HG03354 (cell line): ENCODE measurements around the gene DPF3.

ENCODE experiments used
- ATAC-seq: cut with Tn5 transposase; IDR thresholded peaks from one replicate; pipeline ENCODE4 v1.9.1; 2021; ENCODE audit warnings: mild to moderate bottlenecking; ENCODE audit not compliant: unreplicated experiment, poor library complexity, severe bottlenecking

DPF3 gene

GRCh38 chr14:72810201-72810600 is 83.7 kb downstream of the DPF3 start:
- ATAC-seq: no peak

DNA sequence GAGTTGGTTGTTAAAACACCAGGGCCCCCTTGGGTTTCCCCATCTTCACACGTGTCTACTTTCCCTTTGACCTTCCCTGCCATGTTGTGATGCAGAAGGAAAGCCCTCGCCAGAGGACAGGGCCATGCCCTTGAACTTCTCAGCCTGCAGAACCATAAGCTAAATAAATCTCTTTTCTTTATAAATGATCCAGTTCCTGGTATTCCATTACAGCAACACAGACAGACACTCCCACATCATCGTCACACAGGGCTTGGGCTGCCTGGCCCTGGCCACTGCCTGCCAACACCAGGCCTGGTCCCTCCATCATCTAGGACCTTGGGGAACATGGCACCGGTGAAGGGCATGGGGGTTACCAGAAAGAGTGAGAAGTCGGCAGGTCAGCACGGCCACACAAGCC is 84.8 kb downstream of the DPF3 start:
- ATAC-seq: no peak

- ATAC-seq: no peak
Measured at GRCh38 chr14:72808564-72808963, 85.3 kb downstream of the DPF3 start.

DNA sequence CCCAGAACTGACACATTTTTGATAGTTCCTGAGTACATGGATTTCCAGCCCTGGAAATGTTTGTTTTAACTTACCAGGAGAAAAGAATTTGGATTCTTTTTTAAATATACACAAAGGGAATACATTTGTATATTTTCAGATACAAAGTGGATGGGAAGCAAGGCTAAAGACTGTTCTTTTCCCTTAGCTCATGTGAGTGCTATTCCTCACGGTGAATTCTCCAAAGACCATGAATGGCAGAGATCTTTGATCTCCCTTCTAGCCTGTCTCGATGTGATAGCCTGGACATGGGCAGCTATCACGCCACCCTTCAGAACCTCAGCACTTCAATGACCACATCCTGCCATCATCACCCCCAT is 91.3 kb downstream of the DPF3 start:
- no peak for ATAC-seq

GRCh38 chr14:72801836-72802587 is 91.9 kb downstream of the DPF3 start:
- ATAC-seq: no peak

DNA sequence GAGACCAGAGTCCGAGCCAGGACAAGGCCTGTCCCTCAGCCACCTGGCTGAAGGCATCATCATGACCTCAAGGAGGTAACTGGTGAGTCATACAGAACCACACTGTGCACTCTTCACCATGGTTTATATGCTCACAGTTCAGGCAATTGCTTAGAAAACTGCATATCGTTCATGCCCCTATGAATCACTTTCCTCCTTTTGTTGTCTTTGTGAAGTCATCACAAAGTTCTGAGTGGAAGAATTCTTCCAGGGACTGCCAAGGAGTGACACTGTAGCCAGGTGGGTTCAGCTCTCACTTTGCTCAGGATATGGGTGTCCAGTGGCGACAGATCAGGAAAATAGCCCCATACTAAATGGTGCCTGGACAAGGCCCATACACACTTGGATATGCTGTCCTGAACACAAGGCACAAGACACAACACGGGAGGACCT is 92.5 kb downstream of the DPF3 start:
- ATAC-seq: no peak

DNA sequence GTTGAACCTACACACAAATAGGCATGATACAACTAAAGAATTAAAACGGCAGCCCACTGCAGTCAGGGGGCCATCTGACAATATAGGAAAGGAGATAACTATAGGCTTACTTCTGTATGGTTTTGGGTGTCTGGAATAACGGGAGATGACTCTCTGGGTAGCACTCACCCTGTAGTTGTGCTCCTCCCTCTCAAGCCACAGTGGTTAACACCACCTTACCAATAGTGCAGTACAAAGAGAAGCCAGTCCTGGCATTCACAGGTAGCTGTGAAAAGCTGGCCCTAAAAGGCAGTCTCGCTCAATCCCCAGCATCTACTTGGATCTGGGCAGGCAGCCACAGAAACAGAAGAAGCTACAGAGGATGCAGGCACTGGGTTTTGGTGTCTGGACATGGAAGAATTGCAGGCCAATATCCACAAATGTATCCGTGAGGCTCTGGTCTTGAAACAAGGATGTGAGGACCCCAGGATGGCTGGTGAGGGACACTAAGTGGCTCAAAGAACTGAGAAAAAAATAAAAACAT is 93.0 kb downstream of the DPF3 start:
- no peak for ATAC-seq

GRCh38 chr14:72800296-72800695 is 93.6 kb downstream of the DPF3 start:
- ATAC-seq: no peak

- ATAC-seq: no peak
Measured at GRCh38 chr14:72796935-72797334, 97.0 kb downstream of the DPF3 start.

GRCh38 chr14:72793156-72793939 is 100.6 kb downstream of the DPF3 start:
- ATAC-seq: no peak

DNA sequence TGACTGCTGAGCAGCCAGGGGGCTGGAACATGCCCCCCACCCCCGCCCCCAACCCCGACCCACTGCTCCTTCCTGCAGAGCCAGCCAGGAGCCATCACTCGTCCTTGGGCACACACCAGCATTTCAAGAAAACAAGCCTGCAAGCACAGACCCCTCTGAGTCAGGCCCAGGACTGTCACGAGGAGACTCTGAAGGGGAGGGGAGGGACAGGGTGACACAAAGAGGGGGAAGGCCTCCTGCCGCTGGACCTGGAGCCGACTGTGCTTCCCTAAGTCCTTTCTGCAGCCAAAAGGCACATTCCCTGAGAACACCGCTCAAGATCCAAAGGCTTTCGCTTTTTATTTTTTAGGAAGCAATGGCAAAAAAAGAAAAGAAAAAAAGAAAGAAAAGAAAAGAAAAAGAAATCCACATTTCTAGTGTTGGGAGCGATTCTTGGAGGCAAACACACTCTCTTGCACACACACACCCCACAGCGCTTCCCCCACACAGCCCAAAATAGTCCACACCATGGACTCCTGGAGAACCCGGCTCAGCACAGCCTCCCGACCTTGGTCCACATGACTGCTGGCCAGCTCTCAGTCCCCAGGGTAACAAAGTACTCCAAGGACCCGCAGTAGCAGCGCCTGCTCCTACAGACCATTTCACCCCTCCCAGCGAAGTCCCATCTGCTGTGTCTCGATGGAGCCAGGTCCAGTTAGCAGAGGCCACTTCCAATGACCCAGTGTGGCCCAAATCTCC is 101.7 kb downstream of the DPF3 start:
- no peak for ATAC-seq

GRCh38 chr14:72790887-72791566 is 102.9 kb downstream of the DPF3 start:
- no peak for ATAC-seq

DNA sequence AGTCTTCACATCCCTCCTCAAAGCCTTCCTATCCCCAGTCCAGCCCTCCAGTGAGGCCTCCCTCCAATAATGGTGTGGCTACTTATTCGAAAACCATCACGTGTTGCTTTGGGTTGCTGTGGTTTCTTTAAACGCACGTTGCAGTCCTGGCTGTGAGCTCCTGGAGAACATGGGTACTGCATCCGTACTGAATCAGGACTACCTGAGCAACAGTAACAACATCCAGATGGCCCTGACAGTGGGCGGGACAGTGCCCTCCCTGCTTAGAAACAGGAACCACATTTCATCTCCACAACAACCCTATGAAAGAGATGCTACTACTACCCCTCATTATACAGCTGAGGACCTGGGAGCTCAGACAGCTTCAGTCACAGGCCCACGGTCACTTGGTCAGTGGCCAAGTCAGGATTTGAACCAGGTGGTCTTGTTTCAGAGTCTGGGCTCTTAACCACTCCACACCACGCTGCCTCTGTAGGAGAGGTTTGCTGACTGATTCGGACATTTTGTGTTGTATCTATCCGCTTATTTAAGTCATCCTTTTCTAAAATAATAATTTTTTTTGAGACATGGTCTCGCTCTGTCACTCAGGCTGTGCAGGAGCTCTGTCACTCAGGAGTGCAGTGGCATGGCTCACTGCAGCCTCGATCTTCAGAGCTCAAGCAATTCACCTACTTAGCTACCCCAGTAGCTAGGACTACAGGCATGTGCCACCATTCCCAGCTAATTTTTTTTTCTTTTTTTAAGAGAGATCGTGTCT is 104.8 kb downstream of the DPF3 start:
- no peak for ATAC-seq

GRCh38 chr14:72788255-72788654 is 105.6 kb downstream of the DPF3 start:
- no peak for ATAC-seq

DNA sequence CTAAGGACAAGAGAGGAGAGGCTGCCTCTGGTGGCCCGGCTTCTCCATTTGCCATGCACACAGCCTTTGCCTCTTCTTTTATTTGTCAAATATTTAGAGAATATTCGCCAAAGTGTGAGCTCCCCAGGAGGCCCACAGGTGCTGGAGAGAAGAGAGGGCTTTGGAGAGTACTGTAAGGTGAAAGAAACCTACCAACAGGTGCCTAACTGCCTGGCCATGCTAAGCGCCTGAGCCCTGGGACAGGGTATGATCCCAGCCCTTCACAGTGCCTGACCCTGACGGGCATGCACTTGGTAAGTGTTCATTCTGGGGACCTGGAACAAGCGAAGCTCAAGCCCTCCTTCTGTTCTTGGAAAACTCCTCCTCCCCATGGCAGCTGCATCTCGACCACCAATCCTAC is 106.1 kb downstream of the DPF3 start:
- no peak for ATAC-seq

GRCh38 chr14:72786378-72787350 is 107.2 kb downstream of the DPF3 start:
- ATAC-seq: no peak

DNA sequence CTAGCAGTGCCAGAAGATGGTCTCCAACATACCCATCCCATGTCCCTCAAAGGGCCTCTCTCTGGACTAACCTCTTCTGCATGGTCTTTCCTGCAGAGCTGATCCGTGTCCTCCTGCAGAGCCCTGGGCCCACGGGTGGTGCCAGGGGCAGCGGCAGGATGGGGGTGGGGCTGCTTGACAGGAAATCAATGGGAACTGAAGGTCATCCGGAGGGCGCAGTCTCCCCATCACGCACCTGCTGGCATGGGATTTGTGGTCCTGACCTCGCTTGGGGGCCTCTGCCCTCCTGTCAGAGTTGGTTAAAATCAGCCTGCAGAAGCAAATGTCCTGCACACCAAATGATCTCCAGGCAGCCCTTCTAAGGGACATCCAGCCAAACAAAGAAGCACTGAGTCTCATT is 110.2 kb downstream of the DPF3 start:
- ATAC-seq: no peak

GRCh38 chr14:72782817-72783216 is 111.1 kb downstream of the DPF3 start:
- ATAC-seq: no peak
